Measurements from ENCODE around the gene ZNF738.

- TF ChIP-seq EP300 (IDR thresholded peaks at IDR 0.05; ENCODE audit: borderline replicate concordance) (no peak), TCF12 (IDR thresholded peaks at IDR 0.05; ENCODE audit: low read depth) (no peak), RAD21 (IDR thresholded peaks at IDR 0.05; ENCODE audit: low read depth) (no peak), YY1 (IDR thresholded peaks at IDR 0.05; ENCODE audit: low read depth) (no peak), TAF1 (IDR thresholded peaks at IDR 0.05; ENCODE audit: low read depth) (no peak), REST (IDR thresholded peaks at IDR 0.05; ENCODE audit: low read depth) (no peak), CREB1 (IDR thresholded peaks at IDR 0.05; ENCODE audit: low read depth) (no peak), USF1 (IDR thresholded peaks at IDR 0.05) (no peak), ZBTB7A (IDR thresholded peaks at IDR 0.05; ENCODE audit: low read depth) (no peak), FOXM1 (IDR thresholded peaks at IDR 0.05; ENCODE audit: borderline replicate concordance, low read depth) (no peak), NFIC (IDR thresholded peaks at IDR 0.05) (no peak), MAX (IDR thresholded peaks at IDR 0.05) (no peak), TEAD4 (IDR thresholded peaks at IDR 0.05) (no peak), CEBPB (IDR thresholded peaks at IDR 0.05) (no peak)
These were observed 32.6 kb upstream of the ZNF738 start for GRCh38 chr19:21326169-21326568.

Measured in Ishikawa (cell line).